Vagina (tissue), 2 donors: ENCODE data around the gene EPG5.

Experiments used
- POLR2A ChIP-seq, 2 donors: fragments of 450-650 bp; IDR thresholded peaks; one replicate each; pipeline ENCODE4 v1.6.1; 2017; ENCODE audit warnings: antibody characterized with exemption in 2 of 2, mild to moderate bottlenecking in 2 of 2, moderate library complexity in 2 of 2
- POLR2AphosphoS5 ChIP-seq, 2 donors: sonication (generic); formaldehyde crosslinking; IDR thresholded peaks; one replicate each; pipeline ENCODE4 v1.9.0; 2017; ENCODE audit warnings: antibody characterized with exemption in 2 of 2, mild to moderate bottlenecking in 2 of 2, low read depth in 1 of 2; ENCODE audit not compliant: insufficient read depth in 1 of 2
- TF ChIP-seq, protein P1 (sequence below), 3 experiments: fragments of 450-650 bp in 2 of 3; fragments of 200-600 bp in 1 of 3; sonication (generic) in 1 of 3; IDR thresholded peaks; one replicate each; pipeline ENCODE4 v1.5.1; 2017 to 2019; ENCODE audit warnings: antibody characterized with exemption in 3 of 3, mild to moderate bottlenecking in 2 of 3, moderate library complexity in 2 of 3

DNA sequence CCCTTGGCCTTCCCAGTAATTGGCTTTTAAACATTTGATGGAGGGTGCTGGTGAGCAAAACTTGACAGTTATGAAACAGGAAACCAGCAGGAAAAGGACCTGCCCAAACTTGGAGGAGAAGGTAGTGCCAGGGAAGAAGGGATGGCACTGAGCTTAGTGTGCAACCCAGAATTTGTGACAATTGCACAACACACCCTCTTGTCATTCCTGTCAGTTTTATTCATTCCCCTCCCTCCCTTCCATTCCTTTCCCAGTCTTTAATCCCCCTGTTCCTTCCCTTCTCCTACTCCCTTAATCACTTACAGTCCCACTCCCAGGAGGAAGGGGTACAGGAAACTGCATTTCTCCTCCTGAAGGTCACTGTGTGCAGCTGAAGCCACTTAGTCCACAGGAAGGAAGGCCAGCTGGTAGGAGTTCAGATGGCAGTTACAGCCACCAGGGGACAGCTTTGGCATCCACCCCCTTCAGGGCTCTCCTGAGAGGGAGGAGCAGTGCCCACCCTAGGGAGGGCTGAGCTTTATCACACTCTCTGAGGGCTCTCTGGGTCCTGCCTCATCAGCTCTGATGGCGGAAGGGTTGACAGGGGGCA is 165.6 kb downstream of the EPG5 start:
- no peak for TF ChIP-seq POLR2AphosphoS5 (IDR thresholded peaks at IDR 0.05; ENCODE audit: insufficient read depth in 1 of 2, low read depth in 1 of 2)
- TF ChIP-seq, protein P1, sequence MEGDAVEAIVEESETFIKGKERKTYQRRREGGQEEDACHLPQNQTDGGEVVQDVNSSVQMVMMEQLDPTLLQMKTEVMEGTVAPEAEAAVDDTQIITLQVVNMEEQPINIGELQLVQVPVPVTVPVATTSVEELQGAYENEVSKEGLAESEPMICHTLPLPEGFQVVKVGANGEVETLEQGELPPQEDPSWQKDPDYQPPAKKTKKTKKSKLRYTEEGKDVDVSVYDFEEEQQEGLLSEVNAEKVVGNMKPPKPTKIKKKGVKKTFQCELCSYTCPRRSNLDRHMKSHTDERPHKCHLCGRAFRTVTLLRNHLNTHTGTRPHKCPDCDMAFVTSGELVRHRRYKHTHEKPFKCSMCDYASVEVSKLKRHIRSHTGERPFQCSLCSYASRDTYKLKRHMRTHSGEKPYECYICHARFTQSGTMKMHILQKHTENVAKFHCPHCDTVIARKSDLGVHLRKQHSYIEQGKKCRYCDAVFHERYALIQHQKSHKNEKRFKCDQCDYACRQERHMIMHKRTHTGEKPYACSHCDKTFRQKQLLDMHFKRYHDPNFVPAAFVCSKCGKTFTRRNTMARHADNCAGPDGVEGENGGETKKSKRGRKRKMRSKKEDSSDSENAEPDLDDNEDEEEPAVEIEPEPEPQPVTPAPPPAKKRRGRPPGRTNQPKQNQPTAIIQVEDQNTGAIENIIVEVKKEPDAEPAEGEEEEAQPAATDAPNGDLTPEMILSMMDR (IDR thresholded peaks at IDR 0.05): no peak
- TF ChIP-seq POLR2A (IDR thresholded peaks at IDR 0.05): no peak
